Measurements from ENCODE around the gene TRABD2B. TPM values are rescaled to one million over a fixed set of nuclear protein-coding genes. Genes with fewer than 3 reads are reported as not detected.

The TRABD2B gene
- total RNA-seq, 2 donors from 2014 or later: 0.70 to 1.0 TPM

- intact Hi-C loops (cut with DNase I, micrococcal nuclease): no loop called here
- ATAC-seq (no peak), DNase-seq (no peak)
These were observed 233.5 kb downstream of the TRABD2B start for GRCh38 chr1:47763591-47764171.

GRCh38 chr1:47761974-47762373 lies 235.2 kb downstream of the TRABD2B start:
- intact Hi-C loops (cut with DNase I, micrococcal nuclease): no loop called here
- DNase-seq (peak in 1 of 2 donors; percentile 6), ATAC-seq (no peak)

DNA sequence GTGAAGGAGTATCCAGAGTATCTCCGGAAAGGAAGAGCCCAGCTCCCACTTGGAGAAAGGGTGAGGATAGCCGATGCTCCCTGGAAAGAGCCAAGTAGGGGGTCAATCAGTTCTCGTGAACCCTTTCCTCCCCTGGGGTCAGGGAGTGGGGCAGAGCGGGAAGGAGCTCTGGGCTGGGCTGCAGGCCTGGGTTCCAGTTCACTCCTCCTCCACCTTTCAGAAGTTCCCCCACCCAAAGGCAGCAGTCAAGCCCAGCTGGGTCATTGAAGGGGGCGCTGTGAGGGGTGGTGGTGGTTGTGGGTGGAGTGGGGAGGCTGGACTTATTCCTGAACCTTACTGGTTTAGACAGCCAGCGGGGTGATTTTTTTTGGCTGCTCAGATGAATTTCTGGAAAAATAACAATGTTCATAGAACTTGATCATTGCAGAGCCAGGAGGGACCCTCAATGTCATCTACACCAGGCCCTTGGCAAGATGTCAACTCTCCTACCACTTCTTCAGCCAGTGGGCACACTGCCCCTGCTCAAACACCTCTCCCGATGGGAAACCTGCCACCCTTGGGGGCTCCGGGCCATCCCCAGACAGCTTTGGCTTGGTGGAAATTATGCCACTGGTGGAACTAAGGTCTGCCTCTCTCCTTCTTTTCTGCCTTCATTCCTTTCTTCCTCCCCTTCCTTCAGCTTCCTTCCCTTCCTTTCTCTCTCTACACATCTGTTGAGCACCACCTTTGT lies 235.8 kb downstream of the TRABD2B start:
- no peak for ATAC-seq
- peak in 1 of 2 donors; percentile 11 for DNase-seq
- intact Hi-C loops (cut with DNase I, micrococcal nuclease): no loop called here

DNA sequence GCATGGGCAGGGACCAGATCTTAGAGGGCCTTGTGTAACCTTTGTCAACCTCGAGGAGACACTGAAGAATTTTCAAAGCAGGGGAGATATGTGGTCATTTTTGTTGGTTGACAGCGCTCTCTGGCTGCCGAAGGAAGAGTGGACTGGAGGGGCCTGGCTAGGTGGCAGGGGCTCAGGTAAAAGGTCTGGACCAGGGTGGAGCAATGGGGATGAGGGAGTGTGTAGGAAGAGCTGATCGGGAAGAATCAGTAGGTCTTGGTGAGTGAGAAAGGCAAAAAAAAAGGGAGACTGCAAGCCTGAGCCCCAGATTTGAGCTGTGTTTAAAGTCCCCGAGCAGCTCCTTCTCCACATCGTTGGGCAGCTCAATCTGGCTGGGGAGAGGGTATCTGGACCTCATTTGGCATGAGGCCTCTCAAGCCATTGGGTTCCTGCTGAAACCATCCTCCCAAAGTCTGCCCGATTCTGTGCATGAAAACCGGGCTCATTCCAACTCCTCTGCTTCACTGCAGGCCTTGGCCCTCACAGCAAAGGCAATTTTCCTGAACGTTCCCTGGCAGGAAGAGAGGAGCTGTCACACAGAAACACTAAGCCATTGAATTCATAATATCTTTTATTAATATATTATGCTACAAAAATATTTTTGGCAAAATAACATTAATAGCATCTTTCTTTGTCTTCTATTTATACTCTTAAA lies 237.1 kb downstream of the TRABD2B start:
- intact Hi-C loops (cut with DNase I, micrococcal nuclease): no loop called here
- DNase-seq: no peak
- ATAC-seq: no peak

DNA sequence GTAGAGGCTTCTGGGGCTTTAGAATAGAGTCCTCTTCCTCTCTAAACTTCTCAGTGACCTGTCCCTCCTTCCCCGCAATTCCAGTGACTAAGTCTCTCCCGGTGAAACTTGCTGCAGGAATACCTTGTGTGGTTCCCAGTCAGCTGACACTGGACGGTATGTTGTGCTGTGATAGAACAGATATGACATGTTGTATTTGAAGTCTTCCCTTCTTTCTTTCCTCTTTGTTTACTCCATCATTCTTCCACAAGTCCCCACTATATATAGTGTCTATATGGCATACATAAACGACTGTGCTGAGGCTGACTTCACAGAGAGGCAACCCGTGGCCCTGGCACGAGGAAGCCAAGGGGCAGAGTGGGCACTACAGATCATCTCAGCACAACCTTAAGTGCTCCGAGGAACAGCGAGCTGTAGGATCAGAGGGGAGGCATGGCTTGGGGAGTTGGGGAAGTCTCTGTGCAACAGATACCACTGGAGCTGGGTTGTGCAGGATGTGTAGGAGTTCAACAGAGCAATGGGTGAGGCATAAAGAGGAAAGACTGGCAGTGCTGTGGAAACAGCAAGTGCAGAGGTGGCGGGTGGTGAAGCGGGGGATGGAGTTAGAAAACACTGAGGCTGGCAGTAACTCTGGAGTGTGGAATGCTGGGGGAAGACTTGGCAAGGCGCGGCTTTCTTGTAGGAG lies 237.8 kb downstream of the TRABD2B start:
- DNase-seq: no peak
- intact Hi-C loops (cut with DNase I, micrococcal nuclease): no loop called here
- ATAC-seq: no peak

- ATAC-seq (no peak), DNase-seq (no peak)
- intact Hi-C loops (cut with DNase I, micrococcal nuclease): no loop called here
These were observed 238.6 kb downstream of the TRABD2B start for GRCh38 chr1:47758341-47759250.

GRCh38 chr1:47757226-47757975 lies 239.8 kb downstream of the TRABD2B start:
- DNase-seq (no peak), ATAC-seq (no peak)
- intact Hi-C loops (cut with DNase I, micrococcal nuclease): no loop called here

DNA sequence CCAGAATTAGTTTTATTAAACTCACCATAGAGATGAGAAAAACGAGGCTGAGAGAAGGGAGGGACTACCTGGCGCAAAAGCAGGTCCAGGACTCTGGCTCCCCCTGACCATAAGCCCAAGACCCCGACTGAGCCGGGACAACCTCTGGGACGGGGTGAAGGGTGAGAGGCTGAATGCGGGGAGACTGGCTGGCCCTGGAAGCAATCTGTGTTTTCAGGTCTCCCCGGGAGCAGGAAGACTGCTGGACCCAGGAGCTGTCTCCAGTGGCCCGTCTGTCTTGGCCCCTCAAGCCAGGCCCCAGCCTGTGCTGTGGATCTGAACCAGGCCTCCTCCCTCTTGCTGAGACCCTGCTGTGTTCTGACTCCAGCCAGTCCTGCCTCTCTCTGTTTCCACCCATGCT lies 240.8 kb downstream of the TRABD2B start:
- DNase-seq (no peak), ATAC-seq (no peak)
- intact Hi-C loops (cut with DNase I, micrococcal nuclease): no loop called here

GRCh38 chr1:47756006-47756405 lies 241.2 kb downstream of the TRABD2B start:
- intact Hi-C loops (cut with DNase I, micrococcal nuclease): no loop called here
- ATAC-seq: no peak
- DNase-seq: no peak

DNA sequence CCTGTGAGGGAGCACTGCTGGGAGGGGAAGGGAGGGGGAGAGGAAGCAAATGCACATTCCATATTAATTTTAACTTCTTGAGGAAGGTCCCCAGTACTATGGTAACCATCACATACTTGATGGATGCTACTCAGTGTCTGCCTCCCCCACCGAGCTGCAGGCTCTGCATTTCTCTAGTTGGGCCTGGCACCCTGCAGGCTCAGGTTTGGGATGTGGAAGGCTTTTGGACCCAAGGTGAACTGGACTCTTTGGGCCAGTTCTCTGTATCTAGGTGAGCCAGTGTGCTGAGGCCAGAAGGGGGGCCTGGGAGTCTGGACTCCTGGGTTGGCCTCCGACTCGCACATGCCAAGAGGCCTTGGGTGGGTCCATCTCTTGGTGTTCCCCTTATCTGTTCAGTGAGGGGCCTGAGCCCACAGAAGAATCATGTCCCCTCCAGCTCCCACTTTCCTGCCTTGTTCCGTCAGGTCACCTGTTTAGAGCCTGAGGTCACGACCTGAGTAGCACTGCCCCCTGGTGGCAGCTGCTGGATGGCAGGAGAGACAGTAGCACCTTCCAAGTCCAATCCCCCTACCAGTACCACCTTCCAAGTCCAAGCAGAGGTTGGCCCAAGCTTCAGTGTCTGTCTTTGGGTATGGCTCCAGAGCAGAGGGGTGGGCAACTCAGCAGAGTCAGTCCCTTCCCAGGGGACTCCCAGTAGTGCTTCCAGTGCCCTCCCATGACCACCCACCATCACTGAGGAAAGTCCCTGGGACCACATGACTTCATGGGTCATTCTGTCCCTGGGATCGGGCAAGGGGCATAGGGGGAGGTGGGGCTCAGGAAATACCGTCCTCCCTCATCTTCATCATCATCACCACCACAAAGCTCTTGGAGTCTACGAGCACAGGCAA lies 241.8 kb downstream of the TRABD2B start:
- ATAC-seq: no peak
- DNase-seq: peak in 1 of 2 donors; percentile 76
- intact Hi-C loops (cut with DNase I, micrococcal nuclease): no loop called here

GRCh38 chr1:47754221-47754620 lies 243.0 kb downstream of the TRABD2B start:
- DNase-seq: no peak
- no peak for ATAC-seq
- intact Hi-C loops (cut with DNase I, micrococcal nuclease): no loop called here

GRCh38 chr1:47753808-47754207 lies 243.4 kb downstream of the TRABD2B start:
- no peak for DNase-seq
- no peak for ATAC-seq

GRCh38 chr1:47752559-47752958 lies 244.6 kb downstream of the TRABD2B start:
- DNase-seq: peak in 1 of 2 donors; percentile 25
- ATAC-seq: no peak
- intact Hi-C loops (cut with DNase I, micrococcal nuclease): no loop called here

More at GRCh38 chr1:47753808-47754207, 243.4 kb downstream of the TRABD2B start:
- intact Hi-C loops (cut with DNase I, micrococcal nuclease): no loop called here

DNA sequence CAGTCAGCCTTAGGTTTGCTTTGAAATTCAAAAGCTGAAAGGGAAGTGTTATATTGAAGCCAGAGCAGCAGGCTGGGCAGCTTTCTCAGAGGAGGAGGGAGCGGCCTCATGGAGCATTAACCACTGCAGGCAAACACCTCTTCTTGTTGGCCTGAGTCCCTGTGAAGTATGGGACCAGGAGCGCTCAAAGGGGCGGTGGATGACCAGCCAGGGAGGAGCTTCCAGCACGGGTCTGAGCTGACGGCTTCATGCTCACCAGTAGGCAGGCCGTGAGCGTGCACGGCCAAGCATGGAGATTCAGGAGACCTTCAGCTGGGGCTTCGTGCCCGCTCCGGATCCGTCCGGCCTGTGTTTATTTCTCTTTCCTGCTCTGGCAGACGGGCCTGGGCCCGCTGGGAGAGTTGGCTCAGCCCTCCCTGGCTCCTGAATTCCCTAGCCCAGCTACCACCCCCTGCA lies 245.2 kb downstream of the TRABD2B start:
- DNase-seq (peak; percentile 64 to 66), ATAC-seq (peak; percentile 95)
- intact Hi-C loops (cut with DNase I, micrococcal nuclease): no loop called here

DNA sequence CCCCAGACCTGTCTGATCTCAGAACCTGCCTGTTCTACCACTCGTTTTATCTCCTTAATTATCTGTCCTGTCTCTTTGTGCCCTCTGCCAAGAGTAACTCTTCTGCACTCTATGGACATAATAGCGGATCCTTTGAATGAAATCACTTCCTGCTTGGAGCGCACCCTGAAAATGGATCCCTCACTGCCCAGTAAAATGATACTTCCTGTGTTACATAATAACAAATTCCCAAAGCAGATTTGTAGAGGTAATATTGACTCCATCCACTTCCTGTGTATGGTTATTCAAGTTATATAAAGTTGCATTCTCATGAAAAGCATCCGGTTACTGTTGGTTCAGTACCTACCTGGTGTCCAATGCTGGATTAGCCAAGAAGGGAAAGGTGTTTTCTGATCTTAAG lies 246.0 kb downstream of the TRABD2B start:
- ATAC-seq (peak; percentile 61), DNase-seq (no peak)
- intact Hi-C loops (cut with DNase I, micrococcal nuclease): no loop called here

DNA sequence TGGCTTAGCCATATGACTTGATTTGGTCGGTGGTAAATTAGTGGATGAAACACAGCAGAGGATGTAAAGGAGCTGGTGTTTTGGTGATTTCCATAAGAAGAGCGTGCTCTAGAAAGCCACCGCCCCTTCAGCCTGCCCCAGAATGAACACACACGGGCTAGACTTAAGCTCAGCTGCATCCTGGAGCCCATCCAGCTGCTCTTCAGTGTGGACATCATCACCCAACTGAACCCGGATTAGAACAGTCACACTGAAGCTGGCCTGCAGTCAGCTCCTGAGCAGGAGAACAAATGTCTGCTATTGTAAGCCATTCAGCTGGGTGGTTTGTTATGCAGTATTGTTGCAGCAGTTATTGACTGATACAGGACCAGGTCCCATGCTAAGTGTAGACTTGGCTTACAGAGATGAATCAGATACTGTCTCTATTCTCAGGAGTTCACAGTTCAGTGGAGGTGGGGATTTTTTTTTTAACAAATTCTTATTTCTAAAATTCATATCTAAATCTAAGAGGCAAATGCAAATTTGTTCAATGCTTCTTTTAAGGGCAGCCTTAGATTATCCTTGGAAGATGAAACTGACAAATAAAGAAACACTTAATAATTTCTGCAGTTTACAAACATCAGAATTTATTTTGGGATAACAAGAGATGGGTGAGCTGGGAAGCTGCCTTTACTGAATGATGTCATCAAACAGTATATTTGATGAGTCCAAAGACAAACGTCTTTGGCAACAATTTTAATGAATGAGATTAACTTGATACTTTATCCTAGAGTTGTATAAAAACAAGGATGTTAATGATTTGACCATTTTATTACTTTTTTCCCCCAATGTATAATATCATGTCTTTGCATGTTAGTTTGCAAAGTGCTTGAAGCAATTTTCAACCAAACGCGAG lies 251.2 kb downstream of the TRABD2B start:
- ATAC-seq (no peak), DNase-seq (no peak)
- intact Hi-C loops (cut with DNase I, micrococcal nuclease): no loop called here

All from left colon (tissue), 2 donors.